Choroid plexus epithelial cell (primary cell): ENCODE data around the gene TUBG1.
"Not testable (repeated sequence)": the region's sequence is repeated elsewhere in the genome, so short reads cannot be mapped to it uniquely, and the experiment has no call there.

Source experiments
- DNase-seq: peaks from one replicate; pipeline ENCODE4 v3.0.0-alpha.2; 2010; ENCODE audit warnings: low read depth
- H3K4me3 ChIP-seq: 2 replicates; pipeline ENCODE4 v1.5.1; 2011; ENCODE audit warnings: low read depth, mild to moderate bottlenecking, control low read depth, low read length, moderate library complexity
- CTCF ChIP-seq: conservative IDR thresholded peaks from 2 replicates; pipeline ENCODE4 v1.5.1; 2011; ENCODE audit warnings: low read depth, mild to moderate bottlenecking, control low read depth, inconsistent platforms, low read length, moderate library complexity

TUBG1 gene

GRCh38 chr17:42613699-42614295 is 4.3 kb downstream of the TUBG1 start:
- no peak for DNase-seq
- H3K4me3 ChIP-seq = no peak overlapping the region
- no peak for TF ChIP-seq CTCF

GRCh38 chr17:42617956-42618431 is 8.5 kb downstream of the TUBG1 start:
- no peak for DNase-seq
- no peak for TF ChIP-seq CTCF
- H3K4me3 ChIP-seq = no peak overlapping the region

- TF ChIP-seq CTCF = peak; percentile 27
- H3K4me3 ChIP-seq = no peak overlapping the region
- peak; percentile 26 for DNase-seq
Measured at GRCh38 chr17:42618442-42619150, 9.1 kb downstream of the TUBG1 start.

- DNase-seq, H3K4me3 ChIP-seq: not testable (repeated sequence)
Measured at GRCh38 chr17:42621987-42622386, 12.5 kb downstream of the TUBG1 start.

GRCh38 chr17:42623271-42623670 is 13.8 kb downstream of the TUBG1 start:
- TF ChIP-seq CTCF = no peak
- DNase-seq = no peak
- no peak overlapping the region for H3K4me3 ChIP-seq

- TF ChIP-seq CTCF = peak; percentile 23
- H3K4me3 ChIP-seq = no peak overlapping the region
- peak; percentile 17 for DNase-seq
Measured at GRCh38 chr17:42623732-42624596, 14.5 kb downstream of the TUBG1 start.

GRCh38 chr17:42627032-42627764 is 17.7 kb downstream of the TUBG1 start:
- H3K4me3 ChIP-seq, DNase-seq: not testable (repeated sequence)
